ENCODE results near the gene ARHGEF10L. TPM values are rescaled to one million over a fixed set of nuclear protein-coding genes. Genes with fewer than 3 reads are reported as not detected.

The ARHGEF10L gene
- total RNA-seq, 1 donor from 2014 or later: 57.9 TPM

- Histone ChIP-seq H3K27ac (no peak overlapping the region), H3K36me3 (no peaks in the 10 kb centered on the region), H3K27me3 (ENCODE audit: low read depth) (no peaks in the 10 kb centered on the region), H3K9me3 (no peaks in the 10 kb centered on the region), H3K4me1 (no peaks in the 10 kb centered on the region), H3K4me3 (no peak overlapping the region)
- intact Hi-C loops (cut with DNase I): no loop called here
- no peak for DNase-seq
- ATAC-seq: no peak
- TF ChIP-seq, protein P1, sequence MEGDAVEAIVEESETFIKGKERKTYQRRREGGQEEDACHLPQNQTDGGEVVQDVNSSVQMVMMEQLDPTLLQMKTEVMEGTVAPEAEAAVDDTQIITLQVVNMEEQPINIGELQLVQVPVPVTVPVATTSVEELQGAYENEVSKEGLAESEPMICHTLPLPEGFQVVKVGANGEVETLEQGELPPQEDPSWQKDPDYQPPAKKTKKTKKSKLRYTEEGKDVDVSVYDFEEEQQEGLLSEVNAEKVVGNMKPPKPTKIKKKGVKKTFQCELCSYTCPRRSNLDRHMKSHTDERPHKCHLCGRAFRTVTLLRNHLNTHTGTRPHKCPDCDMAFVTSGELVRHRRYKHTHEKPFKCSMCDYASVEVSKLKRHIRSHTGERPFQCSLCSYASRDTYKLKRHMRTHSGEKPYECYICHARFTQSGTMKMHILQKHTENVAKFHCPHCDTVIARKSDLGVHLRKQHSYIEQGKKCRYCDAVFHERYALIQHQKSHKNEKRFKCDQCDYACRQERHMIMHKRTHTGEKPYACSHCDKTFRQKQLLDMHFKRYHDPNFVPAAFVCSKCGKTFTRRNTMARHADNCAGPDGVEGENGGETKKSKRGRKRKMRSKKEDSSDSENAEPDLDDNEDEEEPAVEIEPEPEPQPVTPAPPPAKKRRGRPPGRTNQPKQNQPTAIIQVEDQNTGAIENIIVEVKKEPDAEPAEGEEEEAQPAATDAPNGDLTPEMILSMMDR (IDR thresholded peaks at IDR 0.05): no peak
These were observed 29.4 kb upstream of the ARHGEF10L start for GRCh38 chr1:17510138-17510537.

- intact Hi-C loops (cut with DNase I): no loop called here
- H3K4me3 ChIP-seq: no peak overlapping the region
- TF ChIP-seq, protein P1 (IDR thresholded peaks at IDR 0.05): no peak
- H3K9me3 ChIP-seq: no peaks in the 10 kb centered on the region
- peaks cover 1% of the 10 kb centered on the region for H3K4me1 ChIP-seq
- DNase-seq: no peak
- no peak for ATAC-seq
- H3K36me3 ChIP-seq: no peaks in the 10 kb centered on the region
- H3K27me3 ChIP-seq (ENCODE audit: low read depth): no peaks in the 10 kb centered on the region
- H3K27ac ChIP-seq: no peak overlapping the region
These were observed 28.3 kb upstream of the ARHGEF10L start for GRCh38 chr1:17511188-17511587.

DNA sequence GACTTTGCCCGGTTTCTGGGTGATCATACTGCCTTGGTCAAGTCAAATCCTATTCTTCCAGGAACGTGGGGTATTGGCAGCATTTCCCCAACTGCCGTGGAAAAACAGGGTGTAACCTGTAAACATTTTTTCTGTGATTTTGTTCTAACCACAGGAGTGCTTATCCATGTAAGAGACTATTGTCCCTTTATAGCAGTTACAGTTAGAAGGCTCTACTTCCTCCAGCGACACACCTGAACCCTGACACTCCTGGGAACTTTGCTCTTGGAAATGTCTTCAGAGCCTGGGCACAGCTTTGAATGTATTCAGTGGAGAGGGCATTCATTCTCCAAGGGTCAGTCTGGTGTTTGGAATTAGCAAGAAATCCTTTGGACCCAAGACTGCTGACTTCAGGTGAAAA is 26.4 kb upstream of the ARHGEF10L start:
- Histone ChIP-seq H3K4me1 (peaks cover 7% of the 10 kb centered on the region), H3K4me3 (no peak overlapping the region), H3K9me3 (no peaks in the 10 kb centered on the region), H3K27me3 (ENCODE audit: low read depth) (no peaks in the 10 kb centered on the region), H3K27ac (no peak overlapping the region), H3K36me3 (no peaks in the 10 kb centered on the region)
- intact Hi-C loops (cut with DNase I): no loop called here
- TF ChIP-seq, protein P1 (IDR thresholded peaks at IDR 0.05): no peak
- ATAC-seq: no peak
- no peak for DNase-seq

DNA sequence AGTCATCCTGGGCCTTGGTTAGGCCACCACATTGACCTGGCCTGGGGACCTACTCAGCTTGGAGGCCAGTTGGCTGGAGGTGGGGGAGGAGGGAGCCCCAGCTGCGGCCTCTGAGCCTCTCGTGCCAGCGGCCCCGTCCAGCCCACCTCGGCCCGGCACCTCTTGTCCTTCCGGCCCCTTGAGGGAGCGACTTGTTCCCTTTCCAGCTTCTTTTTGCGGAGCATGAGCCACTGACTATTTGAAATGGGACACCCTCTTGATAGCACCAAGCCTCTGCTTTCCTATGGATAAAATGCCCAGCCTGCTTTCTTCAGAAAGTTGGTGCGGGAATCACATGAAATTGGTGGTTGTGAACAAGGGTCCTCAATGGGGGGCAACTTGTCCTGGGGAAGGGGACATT is 24.7 kb upstream of the ARHGEF10L start:
- Histone ChIP-seq H3K27me3 (ENCODE audit: low read depth) (no peaks in the 10 kb centered on the region), H3K36me3 (no peaks in the 10 kb centered on the region), H3K4me1 (peaks cover 7% of the 10 kb centered on the region), H3K27ac (no peak overlapping the region), H3K4me3 (no peak overlapping the region), H3K9me3 (no peaks in the 10 kb centered on the region)
- intact Hi-C loops (cut with DNase I): no loop called here
- TF ChIP-seq, protein P1 (IDR thresholded peaks at IDR 0.05): no peak
- ATAC-seq (no peak), DNase-seq (no peak)

DNA sequence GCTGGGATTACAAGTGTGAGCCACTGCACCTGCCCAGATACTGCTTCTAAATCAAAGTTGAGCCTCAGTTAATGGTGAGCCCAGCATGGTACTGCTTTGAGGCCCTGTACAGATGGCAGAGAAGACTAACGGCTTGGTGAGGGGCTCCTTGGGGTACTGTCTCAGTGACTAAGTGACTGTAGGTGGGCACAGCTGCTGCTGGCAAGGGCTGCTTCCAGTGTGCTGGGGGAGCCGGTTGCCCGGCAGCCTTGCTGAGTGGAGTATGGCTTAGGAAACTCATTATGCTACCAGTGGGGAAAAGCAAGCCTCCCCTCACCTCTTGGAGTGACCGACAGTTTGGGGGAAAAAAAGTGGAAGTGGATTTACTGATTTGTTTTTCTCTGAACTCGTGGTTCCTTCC is 23.6 kb upstream of the ARHGEF10L start:
- peaks cover 7% of the 10 kb centered on the region for H3K4me1 ChIP-seq
- TF ChIP-seq, protein P1 (IDR thresholded peaks at IDR 0.05): no peak
- H3K27ac ChIP-seq: no peak overlapping the region
- H3K4me3 ChIP-seq: no peak overlapping the region
- intact Hi-C loops (cut with DNase I): no loop called here
- no peaks in the 10 kb centered on the region for H3K9me3 ChIP-seq
- DNase-seq: no peak
- no peaks in the 10 kb centered on the region for H3K36me3 ChIP-seq
- no peaks in the 10 kb centered on the region for H3K27me3 ChIP-seq (ENCODE audit: low read depth)
- no peak for ATAC-seq

Data from lower lobe of right lung (tissue), 2 donors.